ENCODE data around the gene ADD3. TPM values are rescaled to one million over a fixed set of nuclear protein-coding genes. Genes with fewer than 3 reads are reported as not detected.

ADD3 gene
- total RNA-seq, 1 donor, result 536 TPM

DNA sequence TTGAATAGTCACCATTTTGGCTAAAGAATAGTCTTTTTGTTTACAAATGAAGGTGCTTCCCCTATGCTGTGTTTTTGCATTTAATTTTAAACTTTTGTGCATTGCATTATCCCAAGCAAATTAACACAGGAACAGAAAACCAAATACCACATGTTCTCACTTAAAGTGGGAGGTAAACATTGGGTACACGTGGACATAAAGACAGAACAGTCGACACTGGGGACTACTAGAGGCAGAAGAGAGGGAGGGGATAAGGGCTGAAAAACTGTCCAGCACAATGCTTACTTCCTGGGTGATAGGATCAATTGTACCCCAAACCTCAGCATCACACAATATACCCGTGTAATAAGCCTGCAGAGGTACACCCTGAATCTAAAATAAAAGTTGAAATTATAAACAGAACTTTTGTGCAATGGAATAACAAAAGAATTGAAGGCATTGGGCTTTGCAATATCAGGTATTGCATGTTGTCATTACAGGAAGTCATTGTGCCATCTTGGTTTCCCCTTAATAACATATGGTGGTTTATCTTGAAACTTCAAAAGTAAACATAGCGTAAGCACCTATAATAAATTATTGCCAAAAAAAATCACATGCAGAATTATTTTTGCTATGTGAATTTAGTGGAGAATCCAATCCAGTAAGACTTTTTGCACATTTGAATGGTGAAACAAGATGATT, 16.1 kb downstream of the ADD3 start:
- H3K27me3 ChIP-seq (ENCODE audit: insufficient read depth, low read length), result no peaks in the 10 kb centered on the region
- H3K4me3 ChIP-seq (ENCODE audit: low read length), result no peak overlapping the region
- no peaks in the 10 kb centered on the region for H3K9me3 ChIP-seq (ENCODE audit: low read depth, low read length)
- peaks cover 42% of the 10 kb centered on the region for H3K4me1 ChIP-seq (ENCODE audit: insufficient read depth, low read length)

DNA sequence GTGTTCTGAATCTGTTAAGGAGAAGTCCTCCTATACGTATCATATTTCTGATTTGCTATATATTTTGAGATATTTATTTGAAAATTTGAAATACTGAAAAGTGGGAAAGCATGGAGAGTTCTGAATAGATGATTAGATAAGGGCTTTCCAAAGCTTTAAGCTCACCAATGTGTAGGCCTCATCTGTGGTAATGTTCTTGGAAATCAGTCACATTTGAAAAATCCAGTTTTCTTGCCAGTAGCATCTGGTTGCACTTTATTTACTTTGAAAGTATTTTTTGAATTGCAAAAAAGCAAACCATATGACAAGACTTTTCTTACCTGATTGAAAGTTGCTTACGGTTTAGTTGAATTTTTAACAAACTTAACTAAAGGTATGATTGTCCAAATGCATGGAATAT, 21.7 kb downstream of the ADD3 start:
- H3K4me3 ChIP-seq (ENCODE audit: low read length), result no peak overlapping the region
- peaks cover 14% of the 10 kb centered on the region for H3K4me1 ChIP-seq (ENCODE audit: insufficient read depth, low read length)
- no peaks in the 10 kb centered on the region for H3K9me3 ChIP-seq (ENCODE audit: low read depth, low read length)
- H3K27me3 ChIP-seq (ENCODE audit: insufficient read depth, low read length), result no peaks in the 10 kb centered on the region

- H3K4me3 ChIP-seq (ENCODE audit: low read length), result no peak overlapping the region
- H3K27me3 ChIP-seq (ENCODE audit: insufficient read depth, low read length), result no peaks in the 10 kb centered on the region
- H3K9me3 ChIP-seq (ENCODE audit: low read depth, low read length), result no peaks in the 10 kb centered on the region
- peaks cover 37% of the 10 kb centered on the region for H3K4me1 ChIP-seq (ENCODE audit: insufficient read depth, low read length)
Measured at GRCh38 chr10:110032801-110033700, 25.3 kb downstream of the ADD3 start.

DNA sequence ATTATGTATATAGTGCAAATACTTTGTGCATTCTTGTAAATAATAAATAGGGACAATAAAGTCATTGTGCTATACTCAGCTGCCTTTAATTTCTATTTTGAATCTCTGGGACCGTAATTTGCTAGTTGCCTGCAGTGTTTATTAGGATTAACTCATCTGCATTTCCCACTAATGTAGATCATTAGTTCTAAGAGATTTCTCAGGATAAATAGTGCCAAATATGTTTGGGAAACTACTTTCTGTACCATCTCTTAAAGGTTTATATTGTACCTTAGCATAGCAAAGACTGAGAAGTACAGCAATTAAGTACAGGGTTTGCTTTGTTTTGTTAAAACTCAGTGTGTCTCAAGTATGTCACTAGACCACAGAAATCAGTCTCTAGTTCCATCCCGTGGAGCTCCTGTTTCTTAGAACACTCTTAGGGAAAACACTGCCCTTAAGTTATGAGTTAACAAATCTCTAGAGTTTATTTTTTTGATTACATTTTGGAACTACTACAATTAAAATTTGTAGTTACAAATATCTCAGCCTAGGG, 26.0 kb downstream of the ADD3 start:
- no peak overlapping the region for H3K4me3 ChIP-seq (ENCODE audit: low read length)
- H3K27me3 ChIP-seq (ENCODE audit: insufficient read depth, low read length), result no peaks in the 10 kb centered on the region
- peaks cover 39% of the 10 kb centered on the region for H3K4me1 ChIP-seq (ENCODE audit: insufficient read depth, low read length)
- no peaks in the 10 kb centered on the region for H3K9me3 ChIP-seq (ENCODE audit: low read depth, low read length)

DNA sequence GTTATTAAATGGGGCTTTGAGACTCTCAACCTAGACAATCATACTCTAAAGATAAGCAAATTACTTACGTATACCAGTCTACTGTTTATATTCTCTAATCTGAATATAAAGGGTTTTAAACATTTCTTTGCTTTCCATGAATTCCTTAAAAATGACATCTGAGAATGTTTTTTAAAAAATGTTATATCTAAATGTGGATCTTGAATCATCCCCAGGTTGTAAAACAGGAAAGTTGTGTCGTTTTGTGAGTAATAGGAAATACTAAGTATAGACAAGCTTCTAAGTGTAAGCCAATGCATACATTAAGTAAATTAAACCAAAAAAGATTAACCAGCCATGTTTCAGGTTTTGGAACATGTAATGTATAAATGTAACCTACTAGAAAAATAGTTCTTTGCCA, 26.8 kb downstream of the ADD3 start:
- Histone ChIP-seq H3K9me3 (ENCODE audit: low read depth, low read length) (no peaks in the 10 kb centered on the region), H3K27me3 (ENCODE audit: insufficient read depth, low read length) (no peaks in the 10 kb centered on the region), H3K4me3 (ENCODE audit: low read length) (no peak overlapping the region), H3K4me1 (ENCODE audit: insufficient read depth, low read length) (peaks cover 46% of the 10 kb centered on the region)

DNA sequence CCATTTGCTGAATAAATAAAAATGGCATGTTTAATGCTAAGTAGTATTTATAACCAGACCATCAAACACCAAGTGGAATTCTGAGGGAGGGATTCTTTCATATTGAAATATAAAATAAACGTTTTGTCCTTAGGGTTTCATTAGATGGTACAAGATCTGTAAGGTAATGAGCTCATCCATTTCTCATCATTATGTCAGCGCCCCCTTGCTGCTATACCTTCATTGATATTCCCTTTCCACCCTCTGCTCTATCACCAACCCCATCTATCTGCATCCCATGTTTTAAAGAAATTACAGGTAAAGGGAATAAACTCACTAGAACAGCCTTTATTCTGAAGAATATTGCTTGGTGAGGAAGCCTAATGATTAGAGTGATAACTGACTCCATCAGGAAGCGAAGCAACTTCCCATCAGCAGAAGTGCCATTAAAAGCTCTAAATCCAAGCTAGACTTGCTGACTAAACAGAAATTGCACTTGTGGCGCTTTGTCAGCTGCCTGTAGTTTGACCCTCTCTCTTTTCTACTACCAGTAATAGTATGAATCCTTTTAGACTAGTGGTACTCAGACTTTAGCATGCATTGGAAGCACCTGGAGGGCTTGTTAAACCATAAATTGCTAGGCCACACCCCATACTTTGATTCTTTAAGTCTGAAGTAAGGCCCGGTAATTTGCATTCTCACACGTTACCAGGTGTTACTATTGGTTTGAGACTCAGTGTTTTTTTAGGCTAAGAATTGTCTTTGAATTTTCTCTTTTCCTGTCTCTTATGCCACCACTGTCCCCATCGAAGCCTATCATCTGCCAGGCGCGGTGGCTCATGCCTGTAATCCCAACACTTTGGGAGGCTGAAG, 27.5 kb downstream of the ADD3 start:
- H3K4me1 ChIP-seq (ENCODE audit: insufficient read depth, low read length), result peaks cover 49% of the 10 kb centered on the region
- H3K27me3 ChIP-seq (ENCODE audit: insufficient read depth, low read length), result no peaks in the 10 kb centered on the region
- H3K9me3 ChIP-seq (ENCODE audit: low read depth, low read length), result no peaks in the 10 kb centered on the region
- H3K4me3 ChIP-seq (ENCODE audit: low read length), result no peak overlapping the region

DNA sequence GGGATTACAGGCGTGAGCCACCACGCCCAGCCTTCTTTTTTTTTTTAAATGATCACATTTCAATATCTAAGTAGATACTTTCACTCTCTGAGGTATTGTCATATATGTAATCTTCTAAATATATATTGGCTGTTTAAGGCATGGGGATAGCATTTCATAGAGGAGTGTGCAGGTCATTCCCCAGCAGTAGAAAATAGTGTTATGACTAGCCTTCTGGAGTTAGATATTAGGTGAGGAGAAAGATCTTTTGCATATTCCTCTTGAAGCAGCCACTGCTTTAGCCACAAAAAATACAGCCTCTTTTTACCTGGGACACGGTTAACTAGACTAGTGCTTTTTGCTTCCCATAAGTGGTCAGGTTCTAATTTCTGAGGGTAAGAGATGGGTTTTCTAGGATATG, 28.9 kb downstream of the ADD3 start:
- Histone ChIP-seq H3K27me3 (ENCODE audit: insufficient read depth, low read length) (no peaks in the 10 kb centered on the region), H3K4me1 (ENCODE audit: insufficient read depth, low read length) (peaks cover 41% of the 10 kb centered on the region), H3K9me3 (ENCODE audit: low read depth, low read length) (no peaks in the 10 kb centered on the region), H3K4me3 (ENCODE audit: low read length) (no peak overlapping the region)

GRCh38 chr10:110039254-110039653, 31.5 kb downstream of the ADD3 start:
- H3K4me3 ChIP-seq (ENCODE audit: low read length), result no peak overlapping the region
- peaks cover 36% of the 10 kb centered on the region for H3K4me1 ChIP-seq (ENCODE audit: insufficient read depth, low read length)
- no peaks in the 10 kb centered on the region for H3K9me3 ChIP-seq (ENCODE audit: low read depth, low read length)
- no peaks in the 10 kb centered on the region for H3K27me3 ChIP-seq (ENCODE audit: insufficient read depth, low read length)

DNA sequence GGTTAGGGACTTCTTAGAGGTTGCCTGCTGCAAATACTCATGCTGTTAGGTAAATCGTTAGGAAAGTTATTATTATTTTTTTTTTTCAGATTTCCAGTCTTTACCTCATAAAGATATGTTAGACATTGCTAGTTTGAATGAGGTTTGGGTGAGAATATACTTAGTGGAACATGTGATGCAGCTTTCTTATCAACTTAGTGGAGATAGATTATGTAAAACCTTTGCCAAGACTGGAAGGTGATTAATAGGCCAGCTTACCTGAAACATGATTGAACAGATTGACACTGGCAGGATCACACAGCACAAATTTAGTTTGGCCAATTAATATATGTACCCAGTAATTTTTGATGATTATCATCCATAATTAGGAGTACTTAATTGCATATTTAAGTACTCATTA, 32.3 kb downstream of the ADD3 start:
- no peaks in the 10 kb centered on the region for H3K27me3 ChIP-seq (ENCODE audit: insufficient read depth, low read length)
- no peak overlapping the region for H3K4me3 ChIP-seq (ENCODE audit: low read length)
- H3K9me3 ChIP-seq (ENCODE audit: low read depth, low read length), result no peaks in the 10 kb centered on the region
- H3K4me1 ChIP-seq (ENCODE audit: insufficient read depth, low read length), result peaks cover 33% of the 10 kb centered on the region

DNA sequence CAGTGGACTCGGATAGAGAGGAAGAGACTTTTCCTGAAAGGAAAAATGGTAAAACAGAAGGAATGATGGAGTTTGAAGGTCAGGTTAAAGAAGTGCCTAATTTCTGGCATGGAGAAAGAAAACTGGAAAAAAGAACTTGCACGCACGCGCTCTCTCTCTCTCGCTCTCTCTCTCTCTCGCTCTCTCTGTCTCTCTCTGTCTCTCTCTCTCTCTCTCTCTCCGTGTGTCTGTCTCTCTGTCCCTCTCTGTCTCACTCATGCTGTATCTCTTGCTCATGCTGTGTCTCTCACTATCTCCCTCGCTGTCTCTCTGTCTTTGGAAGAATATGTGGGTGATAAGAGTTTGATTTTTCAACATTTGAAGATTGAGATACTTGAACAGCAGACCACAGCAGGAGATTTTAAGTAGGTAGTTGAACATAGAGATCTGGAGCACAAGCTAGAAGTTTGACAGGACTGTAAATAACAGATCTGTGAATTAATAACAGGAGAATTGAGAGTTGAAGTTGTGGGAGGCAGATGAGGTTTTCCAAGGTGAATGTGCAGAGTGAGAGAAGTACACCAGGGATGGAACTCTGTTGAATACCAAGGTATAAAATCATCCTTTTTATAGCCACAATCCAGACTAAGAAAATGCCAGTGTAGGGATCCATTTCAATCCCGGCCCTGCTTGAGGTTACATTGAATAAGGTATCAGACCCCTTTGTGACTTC, 33.1 kb downstream of the ADD3 start:
- Histone ChIP-seq H3K4me3 (ENCODE audit: low read length) (no peak overlapping the region), H3K27me3 (ENCODE audit: insufficient read depth, low read length) (no peaks in the 10 kb centered on the region), H3K9me3 (ENCODE audit: low read depth, low read length) (no peaks in the 10 kb centered on the region), H3K4me1 (ENCODE audit: insufficient read depth, low read length) (peaks cover 24% of the 10 kb centered on the region)

DNA sequence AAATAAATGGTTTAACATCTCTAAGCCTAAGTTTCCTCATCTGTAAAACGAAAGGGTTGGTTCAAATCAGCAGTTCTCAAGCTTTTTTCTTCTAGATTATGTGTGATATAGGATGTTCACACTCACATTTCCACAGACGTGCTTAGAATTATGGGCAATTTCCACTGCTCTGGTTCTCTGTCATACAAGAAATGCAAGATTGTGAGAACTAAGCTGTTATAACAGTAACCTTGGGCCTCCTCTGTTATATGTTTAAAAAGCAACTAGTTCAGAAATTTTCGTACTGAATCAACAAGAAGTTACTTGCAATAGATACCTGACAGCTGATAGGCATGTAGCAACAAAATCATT, 33.7 kb downstream of the ADD3 start:
- H3K9me3 ChIP-seq (ENCODE audit: low read depth, low read length), result no peaks in the 10 kb centered on the region
- peaks cover 21% of the 10 kb centered on the region for H3K4me1 ChIP-seq (ENCODE audit: insufficient read depth, low read length)
- no peak overlapping the region for H3K4me3 ChIP-seq (ENCODE audit: low read length)
- H3K27me3 ChIP-seq (ENCODE audit: insufficient read depth, low read length), result no peaks in the 10 kb centered on the region

GRCh38 chr10:110042181-110042580, 34.4 kb downstream of the ADD3 start:
- H3K4me1 ChIP-seq (ENCODE audit: insufficient read depth, low read length), result peaks cover 15% of the 10 kb centered on the region
- no peak overlapping the region for H3K4me3 ChIP-seq (ENCODE audit: low read length)
- H3K27me3 ChIP-seq (ENCODE audit: insufficient read depth, low read length), result no peaks in the 10 kb centered on the region
- no peaks in the 10 kb centered on the region for H3K9me3 ChIP-seq (ENCODE audit: low read depth, low read length)

- no peak overlapping the region for H3K4me3 ChIP-seq (ENCODE audit: low read length)
- no peaks in the 10 kb centered on the region for H3K27me3 ChIP-seq (ENCODE audit: insufficient read depth, low read length)
- H3K9me3 ChIP-seq (ENCODE audit: low read depth, low read length), result no peaks in the 10 kb centered on the region
- H3K4me1 ChIP-seq (ENCODE audit: insufficient read depth, low read length), result peaks cover 13% of the 10 kb centered on the region
Measured at GRCh38 chr10:110042891-110043290, 35.1 kb downstream of the ADD3 start.

- no peak overlapping the region for H3K4me3 ChIP-seq (ENCODE audit: low read length)
- H3K27me3 ChIP-seq (ENCODE audit: insufficient read depth, low read length), result no peaks in the 10 kb centered on the region
- no peaks in the 10 kb centered on the region for H3K9me3 ChIP-seq (ENCODE audit: low read depth, low read length)
- H3K4me1 ChIP-seq (ENCODE audit: insufficient read depth, low read length), result peaks cover 3% of the 10 kb centered on the region
Measured at GRCh38 chr10:110044681-110045080, 36.9 kb downstream of the ADD3 start.

All from mononuclear cell (primary cell).